WTC11 (cell line): ENCODE measurements around the gene FAM13B. TPM values are rescaled to one million over a fixed set of nuclear protein-coding genes. Genes with fewer than 3 reads are reported as not detected.

Experiments used
- ATAC-seq: fragments of 200-7000 bp; cut with Tn5 transposase; 2 replicates; pipeline ENCODE4 v1.10.0; 2021; ENCODE audit warnings: mild to moderate bottlenecking, moderate library complexity
- CTCF ChIA-PET: fragments of 300-600 bp; sonication (Branson Sonifier 250); formaldehyde crosslinking; loops from one replicate; lab custom pipeline; 2021; ENCODE audit warnings: antibody characterized with exemption; lab: Charles Lee
- POLR2A ChIA-PET: fragments of 350-600 bp; sonication (Branson Sonifier 250); formaldehyde crosslinking; loops from one replicate; lab custom pipeline; 2021; ENCODE audit warnings: antibody characterized with exemption; lab: Charles Lee
- DNase-seq: peaks from one replicate; pipeline ENCODE4 v3.0.0; 2021; ENCODE audit warnings: low spot score
- H3K27ac Mint-ChIP-seq: 2 replicates; pipeline ENCODE4 v1.8.0; 2021; ENCODE audit warnings: mixed read lengths
- H3K27me3 Mint-ChIP-seq: 2 replicates; pipeline ENCODE4 v1.8.0; 2021; ENCODE audit warnings: low read depth, mild to moderate bottlenecking, moderate library complexity, mixed read lengths
- H3K36me3 Mint-ChIP-seq: 2 replicates; pipeline ENCODE4 v1.8.0; 2021; ENCODE audit warnings: mixed read lengths
- H3K4me1 Mint-ChIP-seq: 2 replicates; pipeline ENCODE4 v1.8.0; 2022; ENCODE audit warnings: mixed read lengths
- H3K4me3 Mint-ChIP-seq: 2 replicates; pipeline ENCODE4 v1.8.0; 2021; ENCODE audit warnings: mild to moderate bottlenecking, moderate library complexity, mixed read lengths
- H3K9me3 Mint-ChIP-seq: 2 replicates; pipeline ENCODE4 v1.8.0; 2021; ENCODE audit warnings: mixed read lengths
- ATF2 ChIP-seq: sonication (generic); formaldehyde crosslinking; IDR thresholded peaks from 2 replicates; pipeline ENCODE4 v1.8.1; 2022; ENCODE audit warnings: low read depth, missing genetic modification reagents, borderline replicate concordance
- E2F1 ChIP-seq: sonication (generic); formaldehyde crosslinking; IDR thresholded peaks from 2 replicates; pipeline ENCODE4 v1.8.0; 2022; ENCODE audit warnings: mild to moderate bottlenecking, missing genetic modification reagents
- E2F5 ChIP-seq: sonication (generic); formaldehyde crosslinking; IDR thresholded peaks from 2 replicates; pipeline ENCODE4 v1.8.1; 2022; ENCODE audit warnings: mild to moderate bottlenecking, moderate library complexity, missing genetic modification reagents
- GTF2I ChIP-seq: fragments of 250-450 bp; sonication (Bioruptor Pico); conservative IDR thresholded peaks from 2 replicates; pipeline ENCODE4 v1.4.0; 2021; ENCODE audit warnings: mild to moderate bottlenecking
- MAX ChIP-seq: sonication (generic); formaldehyde crosslinking; IDR thresholded peaks from 2 replicates; pipeline ENCODE4 v1.8.0; 2022; ENCODE audit warnings: mild to moderate bottlenecking, missing genetic modification reagents
- OVOL2 ChIP-seq: fragments of 250-450 bp; sonication (Bioruptor Pico); IDR thresholded peaks from 2 replicates; pipeline ENCODE4 v1.9.0; 2021; ENCODE audit warnings: mild to moderate bottlenecking, borderline replicate concordance
- PRDM15 ChIP-seq: sonication (generic); formaldehyde crosslinking; IDR thresholded peaks from 2 replicates; pipeline ENCODE4 v1.8.0; 2022; ENCODE audit warnings: missing genetic modification reagents
- SMAD3 ChIP-seq: sonication (generic); formaldehyde crosslinking; IDR thresholded peaks from 2 replicates; pipeline ENCODE4 v1.8.0; 2022; ENCODE audit warnings: missing genetic modification reagents, mild to moderate bottlenecking, borderline replicate concordance
- SP1 ChIP-seq: sonication (generic); formaldehyde crosslinking; conservative IDR thresholded peaks from 2 replicates; pipeline ENCODE4 v1.8.1; 2022; ENCODE audit warnings: missing genetic modification reagents
- TEAD4 ChIP-seq: sonication (generic); formaldehyde crosslinking; IDR thresholded peaks from 2 replicates; pipeline ENCODE4 v1.8.0; 2022; ENCODE audit warnings: mild to moderate bottlenecking, missing genetic modification reagents
- ZBTB43 ChIP-seq: sonication (generic); formaldehyde crosslinking; IDR thresholded peaks from 2 replicates; pipeline ENCODE4 v1.8.1; 2023; ENCODE audit warnings: mild to moderate bottlenecking, missing genetic modification reagents
- ZNF138 ChIP-seq: sonication (generic); formaldehyde crosslinking; conservative IDR thresholded peaks from 2 replicates; pipeline ENCODE4 v1.8.1; 2022; ENCODE audit warnings: mild to moderate bottlenecking, moderate library complexity, missing genetic modification reagents
- ZNF281 ChIP-seq: sonication (generic); formaldehyde crosslinking; IDR thresholded peaks from 2 replicates; pipeline ENCODE4 v1.8.0; 2023; ENCODE audit warnings: mild to moderate bottlenecking, missing genetic modification reagents
- ZNF317 ChIP-seq: sonication (generic); formaldehyde crosslinking; IDR thresholded peaks from 2 replicates; pipeline ENCODE4 v1.8.1; 2023; ENCODE audit warnings: low read depth, mild to moderate bottlenecking, moderate library complexity, missing genetic modification reagents, borderline replicate concordance
- ZNF396 ChIP-seq: fragments of 250-450 bp; sonication (Bioruptor Pico); IDR thresholded peaks from 2 replicates; pipeline ENCODE4 v1.8.0; 2021; ENCODE audit warnings: mild to moderate bottlenecking, moderate library complexity, borderline replicate concordance
- ZNF423 ChIP-seq: fragments of 250-450 bp; sonication (Bioruptor Pico); IDR thresholded peaks from 2 replicates; pipeline ENCODE4 v2.1.2; 2022; ENCODE audit warnings: mild to moderate bottlenecking, moderate library complexity
- ZSCAN18 ChIP-seq: fragments of 250-450 bp; sonication (Bioruptor Pico); IDR thresholded peaks from 2 replicates; pipeline ENCODE4 v2.1.2; 2022; ENCODE audit warnings: mild to moderate bottlenecking, moderate library complexity
- total RNA-seq: library from RNA; stranded (reverse); gene quantifications from 3 replicates; pipeline ENCODE4 v1.2.3, GENCODE V29; 2021

The FAM13B gene
- total RNA-seq, 1 experiment from 2014 or later, result 15.6 TPM

GRCh38 chr5:138033907-138034306 lies 1.0 kb upstream of the FAM13B start (continued):
- TF ChIP-seq ZNF138 (CRISPR knock-in tag) (no peak), SMAD3 (CRISPR knock-in tag) (no peak), GTF2I (no peak), MAX (CRISPR knock-in tag) (no peak), ATF2 (CRISPR knock-in tag) (no peak), OVOL2 (CRISPR knock-in tag) (no peak), ZSCAN18 (CRISPR knock-in tag) (no peak), ZNF317 (CRISPR knock-in tag) (no peak)

GRCh38 chr5:138033386-138033808 lies 518 bp upstream of the FAM13B start:
- peak; percentile 38 for ATAC-seq
- POLR2A ChIA-PET, result interaction anchor here (0.5 to 1.5 kb wide), 3 partner anchors 22 to 145 kb away, joined by 3 to 5 read pairs (median 3); partner anchors contain the start of gene PKD2L2
- DNase-seq, result no peak
- CTCF ChIA-PET, result interaction anchor here (1.1 to 5.3 kb wide), 4 partner anchors 10 to 100 kb away, joined by 4 to 74 read pairs (median 10); no protein-coding TSS in a partner anchor
- H3K27me3 Mint-ChIP-seq, result no peaks in the 10 kb centered on the region
- H3K36me3 Mint-ChIP-seq, result 0 out of 2 replicates have a peak, but pooled peaks cover 2% of the 10 kb centered on the region
- H3K27ac Mint-ChIP-seq, result peak overlapping the region; percentile 96
- peaks cover 39% of the 10 kb centered on the region for H3K4me1 Mint-ChIP-seq
- peak overlapping the region; percentile 98 for H3K4me3 Mint-ChIP-seq
- no peak for TF ChIP-seq ZBTB43 (CRISPR knock-in tag)
- TF ChIP-seq ZNF423 (CRISPR knock-in tag), result no peak
- TF ChIP-seq E2F1, result no peak
- TF ChIP-seq PRDM15, result peak; percentile 63; the same call in 1 of the 2 replicates
- TF ChIP-seq E2F5 (CRISPR knock-in tag), result no peak
- TF ChIP-seq TEAD4 (CRISPR knock-in tag), result 0 out of 2 replicates have a peak, but pooled peaks have one; percentile 5
- TF ChIP-seq ZNF396 (CRISPR knock-in tag), result no peak
- TF ChIP-seq SP1 (CRISPR knock-in tag), result peak; percentile 21; the same call in 1 of the 2 replicates
- TF ChIP-seq ZNF281 (CRISPR knock-in tag), result no peak
- TF ChIP-seq, all 79 proteins: peak for 3
- H3K9me3 Mint-ChIP-seq, result no peaks in the 10 kb centered on the region
